Skeletal muscle satellite cell (primary cell): Measurements from ENCODE around the gene CXXC5.

Experiments used
- H3K27me3 ChIP-seq: 2 replicates; pipeline ENCODE4 v1.7.0; 2013; ENCODE audit warnings: low read length; ENCODE audit not compliant: control insufficient read depth, insufficient read depth
- H3K36me3 ChIP-seq: 2 replicates; pipeline ENCODE4 v1.7.0; 2013; ENCODE audit warnings: mild to moderate bottlenecking, control low read depth, low read length; ENCODE audit not compliant: insufficient read depth
- H3K4me1 ChIP-seq: 2 replicates; pipeline ENCODE4 v1.7.0; 2013; ENCODE audit warnings: low read length; ENCODE audit not compliant: control insufficient read depth, insufficient read depth
- H3K4me2 ChIP-seq: 2 replicates; pipeline ENCODE4 v1.7.0; 2013; ENCODE audit warnings: mild to moderate bottlenecking, low read length
- H3K4me3 ChIP-seq: 2 replicates; pipeline ENCODE4 v1.7.0; 2013; ENCODE audit warnings: low read length
- H3K9ac ChIP-seq: 2 replicates; pipeline ENCODE4 v1.7.0; 2013; ENCODE audit warnings: mild to moderate bottlenecking, low read depth, low read length, moderate library complexity
- H3K9me3 ChIP-seq: replicated peaks from 2 replicates; pipeline ENCODE4 v1.7.0; 2013; ENCODE audit warnings: mild to moderate bottlenecking, control low read depth, low read length

The CXXC5 gene

DNA sequence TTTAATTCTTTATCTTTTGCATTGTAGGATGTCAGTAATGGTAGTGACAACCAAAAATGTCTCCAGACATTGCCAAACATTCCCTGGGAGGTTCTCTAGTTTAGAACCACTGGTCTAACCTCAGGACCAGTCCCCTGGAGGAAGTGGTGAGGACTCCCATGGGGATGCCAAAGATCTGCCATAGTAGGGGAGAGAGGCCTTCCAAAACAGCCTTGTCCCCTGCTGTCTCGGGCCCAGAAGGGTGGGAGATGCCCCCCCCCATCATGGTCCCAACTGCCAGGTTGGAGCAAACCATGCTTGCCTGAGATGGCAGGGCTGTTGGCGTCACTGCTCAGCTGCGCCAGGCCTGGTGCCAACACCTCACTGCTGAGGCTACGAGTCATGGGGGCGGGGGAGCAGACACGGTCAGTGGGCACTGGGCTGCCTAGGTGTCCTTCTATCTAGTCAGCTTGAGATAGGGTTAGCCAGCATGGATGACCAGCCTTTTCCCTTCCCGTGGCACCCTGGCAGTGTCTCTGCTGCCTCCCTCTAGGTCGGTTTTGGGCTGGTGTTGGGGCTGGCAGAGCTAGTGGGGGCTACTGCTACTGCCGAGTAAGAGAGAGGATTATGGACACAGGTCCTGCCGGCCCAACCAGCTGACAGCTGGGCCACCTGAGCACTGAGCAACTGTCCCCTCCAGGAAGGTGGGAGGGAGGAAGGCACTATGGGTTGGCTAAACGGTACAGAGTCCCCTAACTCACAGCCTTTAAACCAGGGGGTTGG is 8.3 kb upstream of the CXXC5 start:
- no peaks in the 10 kb centered on the region for H3K9me3 ChIP-seq
- H3K27me3 ChIP-seq: no peaks in the 10 kb centered on the region
- no peaks in the 10 kb centered on the region for H3K36me3 ChIP-seq
- no peak overlapping the region for H3K4me3 ChIP-seq
- peaks cover 51% of the 10 kb centered on the region for H3K4me1 ChIP-seq
- H3K9ac ChIP-seq: no peak overlapping the region
- no peak overlapping the region for H3K4me2 ChIP-seq

DNA sequence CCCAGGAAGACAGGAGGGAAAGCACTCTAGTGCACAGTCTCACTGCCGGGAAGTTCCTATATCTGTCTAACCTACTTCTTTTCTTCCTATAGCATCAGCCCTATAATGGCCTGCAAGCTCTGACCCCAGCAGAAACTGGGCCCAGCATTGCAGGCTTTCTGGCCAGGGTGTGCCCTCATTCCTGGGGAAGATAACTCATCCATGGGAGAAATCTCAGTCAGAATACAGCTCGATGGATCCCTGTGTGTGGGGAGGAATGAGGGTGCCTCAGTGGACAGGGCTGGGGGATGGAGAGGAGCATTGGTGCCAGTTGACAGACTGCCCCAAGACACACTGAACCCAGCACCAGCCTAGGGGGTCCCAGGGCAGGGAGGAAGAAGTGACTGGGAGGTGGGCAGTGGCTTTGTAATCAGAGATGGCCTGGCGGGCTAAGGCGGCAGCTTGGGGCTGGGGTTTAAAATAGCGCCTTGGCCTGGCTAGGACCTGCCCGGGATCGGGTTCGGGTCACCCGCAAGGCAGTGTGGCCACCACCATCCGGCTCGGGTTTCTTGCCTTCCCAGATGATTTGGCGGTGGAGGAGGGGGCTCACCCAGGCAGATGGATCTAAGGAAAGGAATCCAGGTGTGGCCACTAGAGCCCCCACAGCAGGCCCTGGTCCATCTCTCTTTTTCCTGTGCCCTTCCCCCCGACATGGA is 7.6 kb upstream of the CXXC5 start:
- H3K36me3 ChIP-seq: no peaks in the 10 kb centered on the region
- no peaks in the 10 kb centered on the region for H3K27me3 ChIP-seq
- no peaks in the 10 kb centered on the region for H3K9me3 ChIP-seq
- peaks cover 47% of the 10 kb centered on the region for H3K4me1 ChIP-seq
- H3K4me3 ChIP-seq: no peak overlapping the region
- H3K4me2 ChIP-seq: no peak overlapping the region
- H3K9ac ChIP-seq: no peak overlapping the region

DNA sequence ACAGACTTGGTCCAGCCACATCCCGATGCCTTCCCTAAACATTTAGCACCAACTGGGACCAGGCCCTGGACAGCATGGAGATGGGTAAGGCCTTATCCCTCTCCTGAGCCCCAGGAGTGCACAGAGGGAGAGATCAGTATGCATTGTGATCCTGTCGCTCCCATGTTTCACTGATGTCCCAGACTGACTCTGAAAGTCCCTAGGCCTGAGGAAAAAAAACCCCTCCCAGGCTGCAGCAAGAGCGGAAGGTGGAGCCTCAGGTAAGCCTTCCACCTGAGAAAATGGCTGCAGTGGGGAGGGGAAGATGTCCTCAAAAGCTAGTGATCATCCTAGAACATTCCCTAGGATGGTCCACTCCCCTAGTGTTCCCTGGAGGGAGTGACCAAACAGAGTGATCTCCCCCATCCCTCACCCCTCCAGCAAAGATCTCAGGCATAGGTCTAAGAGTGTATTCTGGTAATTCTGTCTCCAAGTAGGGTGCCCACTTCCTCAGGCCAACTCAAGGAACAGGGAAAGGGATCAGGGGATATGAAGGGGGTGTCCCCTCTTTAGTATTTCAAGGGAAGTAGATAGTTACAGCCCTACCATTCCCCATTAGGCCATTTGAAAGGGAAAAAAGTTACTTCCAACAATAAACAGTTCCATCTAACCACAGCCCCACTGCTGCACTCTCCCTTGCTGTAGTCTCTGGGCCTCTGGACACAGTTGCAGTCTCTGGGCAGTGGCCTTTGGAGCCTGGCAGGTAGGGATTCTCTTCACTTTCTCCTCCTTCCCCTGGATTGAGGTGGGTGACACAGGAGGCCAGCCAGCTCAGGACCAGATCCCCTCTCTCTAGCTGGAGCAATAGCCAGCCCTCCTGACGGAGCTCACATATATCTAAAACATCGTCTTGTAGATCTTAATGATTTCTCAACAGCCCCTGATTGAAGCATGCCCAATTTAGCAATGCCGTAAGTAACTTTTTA is 6.8 kb upstream of the CXXC5 start:
- H3K4me2 ChIP-seq: no peak overlapping the region
- no peak overlapping the region for H3K4me3 ChIP-seq
- H3K4me1 ChIP-seq: peaks cover 39% of the 10 kb centered on the region
- H3K27me3 ChIP-seq: no peaks in the 10 kb centered on the region
- H3K9ac ChIP-seq: no peak overlapping the region
- no peaks in the 10 kb centered on the region for H3K36me3 ChIP-seq
- H3K9me3 ChIP-seq: no peaks in the 10 kb centered on the region

DNA sequence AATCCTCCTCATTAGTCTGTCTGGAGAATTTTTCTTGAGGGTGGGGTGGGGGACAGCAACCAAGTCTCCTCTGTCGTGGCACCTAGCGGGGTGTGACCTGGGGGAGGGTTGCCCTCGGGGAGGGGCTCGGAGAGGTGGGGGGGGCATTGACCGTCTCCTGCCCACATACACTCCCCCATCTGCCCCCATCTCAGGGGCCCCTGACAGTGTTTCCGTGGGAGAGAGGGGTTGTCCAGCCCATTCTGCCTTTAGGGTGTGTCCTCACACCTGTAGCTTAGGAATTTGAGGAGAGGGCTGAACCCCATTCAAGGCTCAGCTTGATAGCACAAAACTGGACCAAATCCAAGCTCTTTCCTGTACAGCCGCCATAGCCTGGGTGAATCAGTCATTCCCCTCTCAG is 5.9 kb upstream of the CXXC5 start:
- Histone ChIP-seq H3K9me3 (no peaks in the 10 kb centered on the region), H3K36me3 (no peaks in the 10 kb centered on the region), H3K9ac (no peak overlapping the region), H3K27me3 (no peaks in the 10 kb centered on the region), H3K4me3 (no peak overlapping the region), H3K4me2 (no peak overlapping the region), H3K4me1 (peaks cover 34% of the 10 kb centered on the region)

DNA sequence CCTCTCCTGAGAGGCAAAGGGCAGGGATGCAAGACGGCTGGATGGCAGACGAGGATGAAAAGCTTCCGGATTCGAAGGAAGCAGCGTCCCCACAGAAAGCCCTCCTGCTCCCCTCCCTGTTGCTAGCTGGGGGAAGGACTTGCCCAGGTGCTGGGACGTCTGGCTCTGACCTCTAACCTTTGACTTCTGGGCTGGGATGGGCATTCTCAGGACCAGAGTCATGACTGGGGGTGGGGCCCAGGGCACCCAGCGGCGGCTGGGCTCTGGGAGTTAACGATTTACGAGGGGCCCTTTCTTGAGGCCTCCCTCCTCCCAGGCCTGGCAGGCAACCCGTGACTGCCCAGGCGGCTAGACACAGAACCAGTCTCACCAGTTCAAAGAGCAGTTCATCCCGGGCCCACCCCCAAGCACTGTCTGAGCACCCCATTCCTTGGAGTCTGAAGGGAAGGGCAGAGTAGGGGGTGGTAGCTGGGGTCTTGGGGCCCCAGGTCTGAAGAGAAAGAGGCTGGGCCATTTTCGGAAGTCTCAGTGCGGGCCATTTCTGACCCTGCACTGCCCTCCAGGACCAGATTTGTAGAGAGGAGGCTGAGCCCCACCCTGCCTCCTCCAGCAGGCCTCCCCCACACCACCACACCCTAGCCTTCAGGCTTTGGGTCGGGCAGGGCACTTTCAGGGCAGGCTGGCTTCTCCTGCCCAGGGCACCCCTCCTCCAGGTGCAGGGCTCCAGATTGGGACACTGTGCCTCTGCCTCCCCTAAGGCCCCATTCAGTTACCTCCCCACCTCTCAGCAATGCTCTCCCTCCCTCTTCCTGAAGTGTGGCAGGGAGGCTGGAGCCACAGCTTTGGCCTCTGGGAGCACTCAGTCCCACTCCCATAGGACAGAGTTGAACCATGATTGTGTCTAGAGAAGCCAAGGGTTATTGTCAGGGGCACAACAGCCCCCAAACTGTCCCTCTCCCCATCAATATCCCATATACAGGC is 5.0 kb upstream of the CXXC5 start:
- H3K4me3 ChIP-seq: no peak overlapping the region
- H3K36me3 ChIP-seq: no peaks in the 10 kb centered on the region
- no peak overlapping the region for H3K9ac ChIP-seq
- H3K4me1 ChIP-seq: peaks cover 32% of the 10 kb centered on the region
- no peaks in the 10 kb centered on the region for H3K9me3 ChIP-seq
- H3K27me3 ChIP-seq: no peaks in the 10 kb centered on the region
- no peak overlapping the region for H3K4me2 ChIP-seq

DNA sequence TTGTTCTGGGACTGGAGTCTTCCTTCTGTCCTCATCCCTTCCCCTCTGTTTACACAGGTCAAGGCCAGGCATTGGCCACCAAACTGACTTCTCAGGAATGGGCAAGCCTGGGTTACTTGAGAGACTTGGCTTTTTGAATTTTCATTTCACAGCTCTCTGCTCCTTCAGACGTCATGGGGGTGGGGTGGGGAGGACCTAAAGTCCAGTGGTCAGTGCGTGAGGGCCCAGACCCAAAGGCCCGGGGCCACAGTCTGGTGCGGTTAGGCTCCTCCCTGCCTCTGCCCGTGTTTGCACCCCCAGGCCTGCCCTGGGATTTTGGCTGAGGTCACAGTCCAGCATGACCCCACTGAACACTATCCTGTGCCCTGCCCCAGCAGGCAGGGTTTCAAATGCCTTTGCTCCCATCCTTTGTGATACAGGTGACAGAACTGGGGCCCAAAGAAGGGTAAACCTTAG is 4.1 kb upstream of the CXXC5 start:
- H3K9me3 ChIP-seq: no peaks in the 10 kb centered on the region
- no peak overlapping the region for H3K4me2 ChIP-seq
- H3K9ac ChIP-seq: no peak overlapping the region
- H3K27me3 ChIP-seq: no peaks in the 10 kb centered on the region
- H3K4me3 ChIP-seq: no peak overlapping the region
- H3K4me1 ChIP-seq: peaks cover 24% of the 10 kb centered on the region
- no peaks in the 10 kb centered on the region for H3K36me3 ChIP-seq

DNA sequence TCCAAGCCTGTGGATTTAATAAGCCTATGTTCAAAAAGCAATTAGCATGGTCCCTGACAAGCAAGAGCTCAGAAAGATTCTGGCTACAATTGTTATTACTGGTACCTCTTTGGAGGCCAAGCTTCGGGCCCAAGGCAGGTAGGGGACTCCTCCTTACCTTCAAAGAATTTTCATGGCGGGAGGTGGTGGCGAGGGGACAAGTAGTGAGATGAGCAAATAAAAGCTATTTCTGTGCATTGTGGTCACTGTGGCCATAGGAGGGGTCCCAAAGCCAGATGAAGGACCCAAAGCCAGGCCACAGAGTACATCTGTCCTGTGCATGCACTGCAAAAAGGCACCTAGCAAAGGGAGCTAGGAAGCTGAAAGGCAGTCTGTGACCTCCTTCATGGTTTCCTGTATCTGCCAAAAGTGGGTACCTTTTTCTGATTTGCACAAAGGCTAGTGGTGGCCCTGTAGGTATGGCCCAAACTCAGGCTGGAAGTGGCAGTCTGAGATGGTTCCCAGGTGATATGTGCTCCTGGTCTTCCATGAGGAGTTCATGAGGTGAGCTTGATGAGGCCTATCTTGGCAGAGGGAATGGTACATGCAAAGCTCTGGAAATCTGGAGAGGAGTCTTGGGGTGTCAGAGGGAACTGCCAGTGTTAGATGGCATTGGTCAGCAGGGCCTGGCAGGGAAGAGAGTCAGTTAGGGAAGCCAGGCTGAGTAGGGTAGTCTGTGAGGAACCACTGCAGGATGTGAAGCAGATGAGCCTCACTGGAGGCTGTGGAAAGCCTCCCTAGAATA is 3.3 kb upstream of the CXXC5 start:
- no peak overlapping the region for H3K4me2 ChIP-seq
- peaks cover 16% of the 10 kb centered on the region for H3K4me1 ChIP-seq
- no peaks in the 10 kb centered on the region for H3K36me3 ChIP-seq
- no peak overlapping the region for H3K4me3 ChIP-seq
- no peaks in the 10 kb centered on the region for H3K27me3 ChIP-seq
- H3K9me3 ChIP-seq: no peaks in the 10 kb centered on the region
- H3K9ac ChIP-seq: no peak overlapping the region

DNA sequence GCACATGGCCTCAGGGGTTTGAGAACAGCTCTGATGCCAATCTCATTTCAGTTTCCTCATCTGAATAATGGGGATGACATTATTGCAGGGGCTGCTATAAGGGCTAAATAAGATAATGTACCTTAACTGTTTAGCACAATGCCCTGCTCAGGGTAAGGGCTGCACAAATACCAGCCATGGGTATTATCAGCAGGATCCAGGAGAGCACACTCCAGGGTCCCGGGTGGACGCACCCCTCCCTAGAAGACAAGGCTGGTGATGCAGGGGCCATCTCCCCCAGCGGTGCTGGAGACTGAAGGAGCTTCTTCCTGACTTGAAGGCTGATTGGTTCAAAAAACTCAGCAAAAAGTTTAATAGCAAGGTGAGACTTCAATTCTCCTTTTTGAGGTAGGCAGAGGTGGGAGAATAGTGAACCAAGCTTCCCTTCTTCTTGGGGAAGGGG is 2.7 kb upstream of the CXXC5 start:
- Histone ChIP-seq H3K9me3 (no peaks in the 10 kb centered on the region), H3K4me3 (no peak overlapping the region), H3K4me1 (peaks cover 10% of the 10 kb centered on the region), H3K4me2 (no peak overlapping the region), H3K27me3 (no peaks in the 10 kb centered on the region), H3K36me3 (peaks cover 3% of the 10 kb centered on the region), H3K9ac (no peak overlapping the region)

DNA sequence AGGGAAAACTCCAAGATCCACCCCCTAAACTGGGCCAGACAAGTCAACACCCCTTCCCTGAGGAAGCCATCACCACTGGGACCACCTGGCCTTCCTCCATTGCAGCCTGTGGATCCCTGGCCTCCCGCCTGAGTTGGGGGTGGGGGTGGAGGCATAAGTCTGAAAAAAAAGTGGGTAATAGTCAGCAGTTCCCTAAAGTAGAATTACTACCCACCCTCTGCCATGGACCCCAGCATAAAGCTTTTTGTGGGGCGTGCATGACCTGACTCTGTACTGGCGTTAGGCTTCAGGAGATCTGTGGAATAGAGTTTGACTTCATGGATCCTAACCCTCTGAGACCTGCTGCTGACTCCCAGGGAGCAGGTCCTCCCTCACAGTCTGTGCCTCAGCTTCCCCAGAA is 2.0 kb upstream of the CXXC5 start:
- Histone ChIP-seq H3K4me1 (peaks cover 14% of the 10 kb centered on the region), H3K9ac (no peak overlapping the region), H3K4me2 (no peak overlapping the region), H3K27me3 (no peaks in the 10 kb centered on the region), H3K4me3 (no peak overlapping the region), H3K9me3 (no peaks in the 10 kb centered on the region), H3K36me3 (peaks cover 3% of the 10 kb centered on the region)

DNA sequence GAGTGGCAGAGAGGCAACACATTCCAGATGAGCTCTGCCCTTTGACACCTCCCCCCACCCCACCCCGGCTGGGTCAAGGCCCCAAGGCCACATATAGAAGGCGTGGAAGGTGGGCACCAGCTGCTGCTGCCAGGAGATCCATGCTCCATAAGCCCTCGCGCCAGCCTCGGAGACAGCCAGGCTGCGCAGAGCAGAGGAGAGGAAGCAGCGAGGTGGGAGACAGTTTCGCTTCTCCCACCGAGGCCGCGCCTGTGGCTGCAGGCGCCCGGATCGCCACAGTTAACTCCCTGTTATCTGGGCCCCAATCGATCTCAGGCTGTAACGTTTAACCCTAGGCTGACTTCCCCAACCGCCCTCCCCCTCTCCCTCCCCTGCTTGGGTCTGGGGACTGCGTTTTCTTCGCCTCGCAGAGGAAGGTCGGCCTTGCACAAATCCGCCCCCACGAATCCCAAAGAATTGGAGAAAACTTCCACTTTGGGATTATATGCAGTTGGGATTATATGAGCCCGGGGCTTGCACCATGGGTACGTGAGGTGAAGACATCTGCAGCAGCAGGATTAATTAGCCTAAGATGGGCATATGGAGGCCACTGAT is 1.1 kb upstream of the CXXC5 start:
- peaks cover 3% of the 10 kb centered on the region for H3K36me3 ChIP-seq
- H3K27me3 ChIP-seq: no peaks in the 10 kb centered on the region
- H3K4me1 ChIP-seq: peaks cover 21% of the 10 kb centered on the region
- peak overlapping the region; percentile 92 for H3K4me3 ChIP-seq
- no peaks in the 10 kb centered on the region for H3K9me3 ChIP-seq
- no peak overlapping the region for H3K9ac ChIP-seq
- peak overlapping the region; percentile 87 for H3K4me2 ChIP-seq
